OCI-LY1 (cell line): ENCODE measurements around the gene GPR22.

Source experiments
- CTCF ChIP-seq: fragments of 200-600 bp; sonication (generic), shearing (Covaris generic); IDR thresholded peaks from 2 replicates; pipeline ENCODE4 v1.5.1; 2017; ENCODE audit warnings: mild to moderate bottlenecking, antibody characterized with exemption, low read length, moderate library complexity, mixed read lengths
- EZH2 ChIP-seq: fragments of 200-600 bp; sonication (generic), shearing (Covaris generic); IDR thresholded peaks from 2 replicates; pipeline ENCODE4 v1.8.0; 2017; ENCODE audit warnings: borderline replicate concordance, mixed run types, mild to moderate bottlenecking, antibody characterized with exemption, low read length, moderate library complexity, mixed read lengths

GRCh38 chr7:107472116-107472515 is 2.3 kb downstream of the GPR22 start:
- no peak for TF ChIP-seq CTCF
- TF ChIP-seq EZH2, result no peak
